NT2/D1 (cell line): ENCODE results near the gene RIC1.

ENCODE experiments used
- SUZ12 ChIP-seq: IDR thresholded peaks from 2 replicates; pipeline ENCODE4 v1.6.1; 2011; ENCODE audit not compliant: insufficient read length, insufficient read depth; ENCODE audit errors: extremely low read depth
- YY1 ChIP-seq: IDR thresholded peaks from 2 replicates; pipeline ENCODE4 v1.6.1; 2011; ENCODE audit not compliant: insufficient read length, insufficient read depth

- TF ChIP-seq YY1 (no peak), SUZ12 (no peak)
Measured at GRCh38 chr9:5632540-5632939, 3.6 kb downstream of the RIC1 start.
